Measurements from ENCODE around the gene SCYGR8. TPM values are rescaled to one million over a fixed set of nuclear protein-coding genes. Genes with fewer than 3 reads are reported as not detected.

The SCYGR8 gene
- total RNA-seq, 4 donors from 2014 or later: not detected

DNA sequence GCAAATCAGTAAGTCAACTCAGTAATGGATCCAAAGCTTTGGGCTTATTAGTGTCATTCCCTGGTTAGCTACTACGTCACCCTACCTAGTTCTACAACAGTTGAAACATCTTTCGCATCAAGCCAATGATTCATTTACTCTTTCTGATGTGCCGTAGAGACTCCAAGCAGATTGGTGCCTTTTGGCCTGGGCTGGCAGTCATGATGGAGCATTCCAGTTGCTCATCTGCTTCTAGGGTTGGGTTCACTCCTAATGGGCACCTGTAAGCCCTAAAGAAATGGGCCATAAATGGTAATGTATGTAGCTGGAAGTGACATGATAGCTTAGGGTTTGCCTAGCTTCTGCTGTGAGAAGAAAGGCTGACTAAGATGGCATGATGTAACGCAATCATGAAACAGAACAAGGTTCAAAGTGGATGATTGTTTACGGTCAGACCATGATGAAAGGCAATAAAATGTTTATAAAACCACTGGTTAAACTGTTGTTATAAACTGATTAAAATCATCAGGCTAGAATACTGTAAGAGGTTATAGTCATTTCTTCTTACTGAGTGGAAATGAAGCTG lies 47.5 kb downstream of the SCYGR8 start:
- H3K27ac ChIP-seq: no peak overlapping the region
- H3K4me1 ChIP-seq: no peaks in the 10 kb centered on the region
- DNase-seq (ENCODE audit: low spot score in 2 of 2): no peak
- H3K36me3 ChIP-seq: no peaks in the 10 kb centered on the region
- 94 to 95% methylated on average over 5 of the region's 5 CpGs for WGBS, 2 donors
- no peaks in the 10 kb centered on the region for H3K9me3 ChIP-seq
- no peak overlapping the region for H3K4me3 ChIP-seq
- H3K27me3 ChIP-seq: no peaks in the 10 kb centered on the region
- TF ChIP-seq POLR2A (IDR thresholded peaks at IDR 0.05): no peak

Small RNA genes lying within 50 kb of the gene (small RNA-seq; reads per million reads assigned to genes)
- gene RNA5SP121: not detected
- not detected for gene SNRPGP8

Other genes with a start within 250 kb of the SCYGR8 start
- gene SCYGR2, start 147.0 kb upstream of the SCYGR8 start, total RNA-seq: not detected
- gene SCYGR3, start 131.1 kb upstream of the SCYGR8 start, total RNA-seq: not detected
- gene SCYGR4, start 128.4 kb upstream of the SCYGR8 start, total RNA-seq: not detected
- gene SCYGR5, start 79.1 kb upstream of the SCYGR8 start, total RNA-seq: not detected
- 10 to 100 TPM; 20.4 to 52.1 (median 39.6) TPM for gene SLC19A3, start 27.9 kb upstream of the SCYGR8 start, total RNA-seq
- gene SCYGR6, start 21.1 kb upstream of the SCYGR8 start, total RNA-seq: not detected
- not detected for gene SCYGR7, start 17.6 kb upstream of the SCYGR8 start, total RNA-seq
- gene CCL20, start 67.9 kb downstream of the SCYGR8 start, total RNA-seq: not detected
- gene DAW1, start 125.7 kb downstream of the SCYGR8 start, total RNA-seq: under 1 TPM in 2 of 4 donors, not detected in 2; 0.30 to 0.59 TPM